Neural cell (in vitro differentiated cells): ENCODE measurements around the gene EYA2.

Experiments
- CTCF ChIP-seq: fragments of 450-650 bp; IDR thresholded peaks from 2 replicates; pipeline ENCODE4 v1.5.1; 2014; ENCODE audit warnings: antibody characterized with exemption, mild to moderate bottlenecking, moderate library complexity; ENCODE audit not compliant: poor library complexity, severe bottlenecking
- EP300 ChIP-seq: fragments of 450-650 bp; conservative IDR thresholded peaks from 2 replicates; pipeline ENCODE4 v1.6.1; 2014; ENCODE audit warnings: antibody characterized with exemption, mild to moderate bottlenecking, moderate library complexity; ENCODE audit not compliant: poor library complexity, severe bottlenecking
- EZH2 ChIP-seq: fragments of 200-600, 300-800 bp; shearing (Covaris generic), sonication (generic); IDR thresholded peaks from 2 replicates; pipeline ENCODE4 v1.6.1; 2014; ENCODE audit warnings: antibody characterized with exemption, low read length, borderline replicate concordance, mild to moderate bottlenecking; ENCODE audit not compliant: insufficient read depth, poor library complexity, severe bottlenecking
- POLR2AphosphoS5 ChIP-seq: IDR thresholded peaks from 2 replicates; pipeline ENCODE4 v1.6.1; 2012
- REST ChIP-seq: IDR thresholded peaks from 2 replicates; pipeline ENCODE4 v1.6.1; 2012; ENCODE audit warnings: borderline replicate concordance

- TF ChIP-seq CTCF (no peak), EZH2 (no peak), REST (no peak), POLR2AphosphoS5 (no peak), EP300 (no peak)
These were observed 28.9 kb downstream of the EYA2 start for GRCh38 chr20:46923550-46923949.
